Endodermal cell (in vitro differentiated cells): ENCODE results near the gene AK9. TPM values are rescaled to one million over a fixed set of nuclear protein-coding genes. Genes with fewer than 3 reads are reported as not detected.

ENCODE experiments used
- DNase-seq: peaks from one replicate; pipeline ENCODE4 v3.0.0-alpha.2; 2017
- H3K27ac ChIP-seq: 2 replicates; pipeline ENCODE4 v1.5.1; 2013; ENCODE audit warnings: mild to moderate bottlenecking, low read depth, low read length, moderate library complexity
- H3K27me3 ChIP-seq: 2 replicates; pipeline ENCODE4 v1.6.1; 2013; ENCODE audit warnings: mild to moderate bottlenecking, low read length, moderate library complexity; ENCODE audit not compliant: insufficient read depth, control insufficient read depth, poor library complexity, severe bottlenecking
- H3K36me3 ChIP-seq: 2 replicates; pipeline ENCODE4 v1.7.0; 2013; ENCODE audit warnings: mild to moderate bottlenecking, low read length, moderate library complexity; ENCODE audit not compliant: control insufficient read depth, insufficient read depth
- H3K4me1 ChIP-seq: one replicate; pipeline ENCODE4 v1.7.0; 2013; ENCODE audit warnings: low read length; ENCODE audit not compliant: control insufficient read depth, insufficient read depth
- H3K4me3 ChIP-seq: 2 replicates; pipeline ENCODE4 v1.5.1; 2013; ENCODE audit warnings: mild to moderate bottlenecking, low read length, moderate library complexity
- H3K9ac ChIP-seq: 2 replicates; pipeline ENCODE4 v1.6.1; 2013; ENCODE audit warnings: mild to moderate bottlenecking, low read length, moderate library complexity; ENCODE audit not compliant: poor library complexity, severe bottlenecking; ENCODE audit errors: extremely low read depth
- H3K9me3 ChIP-seq: 2 replicates; pipeline ENCODE4 v1.6.1; 2013; ENCODE audit warnings: mild to moderate bottlenecking, low read length, moderate library complexity; ENCODE audit not compliant: control insufficient read depth
- H3K27ac Mint-ChIP-seq: 2 replicates; pipeline ENCODE4 v1.8.0; 2020; ENCODE audit warnings: mixed read lengths
- H3K27me3 Mint-ChIP-seq: 2 replicates; pipeline ENCODE4 v1.8.0; 2021; ENCODE audit warnings: mild to moderate bottlenecking, mixed read lengths; ENCODE audit not compliant: insufficient read depth
- H3K36me3 Mint-ChIP-seq: 2 replicates; pipeline ENCODE4 v1.8.0; 2020; ENCODE audit warnings: low read depth, mixed read lengths
- H3K4me1 Mint-ChIP-seq: 2 replicates; pipeline ENCODE4 v1.8.0; 2020; ENCODE audit warnings: mixed read lengths
- H3K4me3 Mint-ChIP-seq: 2 replicates; pipeline ENCODE4 v1.8.0; 2020; ENCODE audit warnings: mild to moderate bottlenecking, moderate library complexity, mixed read lengths
- H3K9me3 Mint-ChIP-seq: 2 replicates; pipeline ENCODE4 v1.8.0; 2020; ENCODE audit warnings: mild to moderate bottlenecking, mixed read lengths
- WGBS, 2 experiments: methylation state at CpG; one replicate each; pipeline versions ENCODE4 v1.1.5 to v1.1.7; 2013; ENCODE audit warnings: missing lambda C conversion rate in 2 of 2, mixed read lengths in 1 of 2; ENCODE audit not compliant: insufficient coverage in 1 of 2, insufficient read length in 1 of 2; 5-methylcytosine and 5-hydroxymethylcytosine counted together
- total RNA-seq, 2 donors: library from RNA; stranded (reverse); fragmentation: NEBNext Ultra II Directional in 1 of 2; extraction: Animal tissue kit (Norgen Biotek cat#: 25700) in 1 of 2; gene quantifications; 2 replicates in 1 of 2; 3 replicates in 1 of 2; pipeline ENCODE4 v1.2.1, GENCODE V29; 2021
- TF ChIP-seq, protein P1 (sequence below): fragments of 200-600 bp; sonication (generic); conservative IDR thresholded peaks from 2 replicates; pipeline ENCODE4 v1.5.0; 2021; ENCODE audit warnings: antibody characterized with exemption, mild to moderate bottlenecking

AK9 gene
- total RNA-seq, 2 donors from 2014 or later, result 1.8 to 2.7 TPM

DNA sequence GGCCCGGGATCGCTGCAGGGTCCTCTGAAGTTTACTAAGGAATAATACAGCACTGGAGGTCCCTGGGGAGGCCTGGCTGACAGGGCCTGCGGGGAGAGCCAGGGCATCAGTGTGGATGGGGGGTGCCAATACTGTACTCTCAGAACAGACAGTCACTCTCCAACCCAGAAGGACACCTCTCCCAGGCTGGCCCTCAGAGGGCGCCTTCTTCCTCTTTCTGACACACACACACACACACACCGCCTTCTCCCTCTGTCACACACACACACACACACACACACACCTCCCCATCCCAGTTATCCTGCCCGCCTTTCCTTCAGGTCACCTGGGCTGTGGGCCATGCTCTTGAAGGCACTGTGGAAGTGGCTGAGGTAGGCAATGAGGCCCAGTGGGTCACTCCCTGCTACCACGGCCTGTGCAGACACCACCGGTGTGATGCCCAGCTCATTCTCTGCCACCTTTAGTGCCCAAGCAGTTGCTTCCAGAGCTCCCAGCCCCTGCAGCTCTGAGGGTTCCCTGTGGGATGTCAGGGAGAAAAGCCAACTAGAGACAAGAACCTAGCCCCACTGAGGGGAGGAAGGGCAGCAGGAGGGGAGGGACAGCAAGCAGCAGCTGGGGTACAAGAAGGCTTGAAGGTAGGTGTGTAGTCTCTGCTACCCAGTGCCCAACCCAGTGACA, 243.0 kb downstream of the AK9 start:
- Histone ChIP-seq H3K27ac (no peak overlapping the region), H3K27me3 (no peaks in the 10 kb centered on the region), H3K4me3 (no peak overlapping the region), H3K9me3 (no peaks in the 10 kb centered on the region), H3K4me1 (no peaks in the 10 kb centered on the region), H3K36me3 (peaks cover 28% of the 10 kb centered on the region), H3K9ac (no peak overlapping the region)
- no peak for DNase-seq
- H3K27me3 Mint-ChIP-seq, result no peaks in the 10 kb centered on the region
- TF ChIP-seq, protein P1, sequence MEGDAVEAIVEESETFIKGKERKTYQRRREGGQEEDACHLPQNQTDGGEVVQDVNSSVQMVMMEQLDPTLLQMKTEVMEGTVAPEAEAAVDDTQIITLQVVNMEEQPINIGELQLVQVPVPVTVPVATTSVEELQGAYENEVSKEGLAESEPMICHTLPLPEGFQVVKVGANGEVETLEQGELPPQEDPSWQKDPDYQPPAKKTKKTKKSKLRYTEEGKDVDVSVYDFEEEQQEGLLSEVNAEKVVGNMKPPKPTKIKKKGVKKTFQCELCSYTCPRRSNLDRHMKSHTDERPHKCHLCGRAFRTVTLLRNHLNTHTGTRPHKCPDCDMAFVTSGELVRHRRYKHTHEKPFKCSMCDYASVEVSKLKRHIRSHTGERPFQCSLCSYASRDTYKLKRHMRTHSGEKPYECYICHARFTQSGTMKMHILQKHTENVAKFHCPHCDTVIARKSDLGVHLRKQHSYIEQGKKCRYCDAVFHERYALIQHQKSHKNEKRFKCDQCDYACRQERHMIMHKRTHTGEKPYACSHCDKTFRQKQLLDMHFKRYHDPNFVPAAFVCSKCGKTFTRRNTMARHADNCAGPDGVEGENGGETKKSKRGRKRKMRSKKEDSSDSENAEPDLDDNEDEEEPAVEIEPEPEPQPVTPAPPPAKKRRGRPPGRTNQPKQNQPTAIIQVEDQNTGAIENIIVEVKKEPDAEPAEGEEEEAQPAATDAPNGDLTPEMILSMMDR, result no peak
- no peaks in the 10 kb centered on the region for H3K4me1 Mint-ChIP-seq
- H3K27ac Mint-ChIP-seq, result no peak overlapping the region
- WGBS, 2 experiments, result 80 to 94% methylated on average over 1 to 7 of the region's 8 CpGs
- no peaks in the 10 kb centered on the region for H3K9me3 Mint-ChIP-seq
- H3K4me3 Mint-ChIP-seq, result no peak overlapping the region
- H3K36me3 Mint-ChIP-seq, result peaks cover 20% of the 10 kb centered on the region

DNA sequence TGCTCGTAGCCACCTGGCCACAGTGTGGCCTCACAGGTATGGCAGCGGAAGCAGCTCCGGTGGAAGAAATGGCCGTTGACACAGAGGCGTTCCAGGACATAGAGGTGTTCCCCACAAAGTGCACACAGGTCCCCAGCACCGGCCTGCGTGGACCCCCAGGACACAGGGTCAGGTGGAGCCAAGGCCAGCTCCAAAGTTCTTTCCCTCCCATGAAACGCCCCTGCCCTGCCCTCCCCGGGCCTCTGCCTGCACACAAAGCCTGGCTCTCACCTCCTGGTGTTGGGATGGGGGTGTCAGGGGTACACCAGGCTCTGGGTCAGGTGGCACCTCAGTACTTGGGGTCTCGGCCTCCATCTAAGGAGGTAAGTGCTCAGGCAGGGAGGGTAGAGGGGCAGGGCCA, 243.9 kb downstream of the AK9 start:
- Mint-ChIP-seq H3K27ac (no peak overlapping the region), H3K4me3 (no peak overlapping the region), H3K9me3 (no peaks in the 10 kb centered on the region), H3K27me3 (no peaks in the 10 kb centered on the region), H3K4me1 (no peaks in the 10 kb centered on the region), H3K36me3 (peaks cover 23% of the 10 kb centered on the region)
- Histone ChIP-seq H3K36me3 (peaks cover 33% of the 10 kb centered on the region), H3K27ac (no peak overlapping the region), H3K9ac (no peak overlapping the region), H3K9me3 (no peaks in the 10 kb centered on the region), H3K4me1 (peaks cover 3% of the 10 kb centered on the region), H3K4me3 (no peak overlapping the region), H3K27me3 (no peaks in the 10 kb centered on the region)
- WGBS, 2 experiments, result 93% methylated on average over 9 to 10 of the region's 10 CpGs
- no peak for DNase-seq
- TF ChIP-seq, protein P1, result no peak

DNA sequence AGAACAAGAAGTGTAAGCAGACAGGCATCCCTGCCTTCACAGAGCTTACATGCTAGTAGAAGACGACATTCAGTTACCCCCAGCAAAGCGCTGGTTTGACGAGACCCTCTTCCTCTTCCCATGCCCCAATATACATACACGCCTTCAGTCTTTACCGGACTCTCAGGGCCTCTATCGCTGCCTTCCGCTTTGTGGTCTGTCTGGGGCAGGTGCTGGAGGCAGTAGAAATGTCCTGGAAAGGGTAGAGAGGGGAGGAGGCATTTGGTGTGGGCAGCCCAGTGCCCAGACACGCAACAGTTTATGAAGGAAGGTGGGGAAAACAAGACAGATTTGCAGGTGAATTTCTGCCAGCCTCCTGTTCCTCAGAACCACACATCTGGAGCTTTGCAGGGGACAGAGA, 244.5 kb downstream of the AK9 start:
- no peaks in the 10 kb centered on the region for H3K9me3 Mint-ChIP-seq
- Histone ChIP-seq H3K27ac (no peak overlapping the region), H3K9ac (no peak overlapping the region), H3K36me3 (peaks cover 33% of the 10 kb centered on the region), H3K27me3 (no peaks in the 10 kb centered on the region), H3K4me1 (peaks cover 8% of the 10 kb centered on the region), H3K4me3 (no peak overlapping the region), H3K9me3 (no peaks in the 10 kb centered on the region)
- WGBS, 2 experiments, result 94 to 99% methylated on average over 4 to 8 of the region's 8 CpGs
- H3K27ac Mint-ChIP-seq, result no peak overlapping the region
- H3K4me3 Mint-ChIP-seq, result no peak overlapping the region
- TF ChIP-seq, protein P1, result no peak
- no peaks in the 10 kb centered on the region for H3K27me3 Mint-ChIP-seq
- H3K36me3 Mint-ChIP-seq, result peaks cover 23% of the 10 kb centered on the region
- DNase-seq, result no peak
- H3K4me1 Mint-ChIP-seq, result no peaks in the 10 kb centered on the region
